ENCODE measurements around the gene GLT8D1. TPM values are rescaled to one million over a fixed set of nuclear protein-coding genes. Genes with fewer than 3 reads are reported as not detected.

The GLT8D1 gene
- total RNA-seq, 1 donor from 2014 or later = 38.3 TPM

- no peaks in the 10 kb centered on the region for H3K9me3 ChIP-seq
- H3K36me3 ChIP-seq = peaks cover 49 to 88% of the 10 kb centered on the region in 2 donors
- no peaks in the 10 kb centered on the region for H3K27me3 ChIP-seq
- no peaks in the 10 kb centered on the region for H3K4me1 ChIP-seq
- no peak for TF ChIP-seq CTCF (IDR thresholded peaks at IDR 0.05)
- intact Hi-C loops (cut with DNase I) = no loop called here
- H3K27ac ChIP-seq = no peak overlapping the region
- DNase-seq (ENCODE audit: low spot score in 2 of 2) = no peak
- H3K4me3 ChIP-seq = no peak overlapping the region
Observed at GRCh38 chr3:52645549-52645948, 60.0 kb downstream of the GLT8D1 start.

Other genes with a start within 250 kb of the GLT8D1 start
- 363 TPM for gene STAB1, start 210.5 kb downstream of the GLT8D1 start, total RNA-seq
- gene NT5DC2, start 171.9 kb downstream of the GLT8D1 start, total RNA-seq = 95.5 TPM
- gene UQCC5, start 169.2 kb downstream of the GLT8D1 start, total RNA-seq = not detected
- 36.7 TPM for gene PBRM1, start 19.9 kb downstream of the GLT8D1 start, total RNA-seq
- gene GNL3, start 19.8 kb downstream of the GLT8D1 start, total RNA-seq = 50.4 TPM
- gene SPCS1, start 315 bp upstream of the GLT8D1 start, total RNA-seq = 170 TPM
- gene NEK4, start 65.1 kb upstream of the GLT8D1 start, total RNA-seq = 11.4 TPM
- 2.0 TPM for gene ITIH1, start 71.8 kb upstream of the GLT8D1 start, total RNA-seq
- 38.3 TPM for gene ITIH3, start 89.0 kb upstream of the GLT8D1 start, total RNA-seq
- gene ITIH4, start 124.9 kb upstream of the GLT8D1 start, total RNA-seq = 9.8 TPM
- 132 TPM for gene MUSTN1, start 129.2 kb upstream of the GLT8D1 start, total RNA-seq
- 18.9 TPM for gene STIMATE, start 191.8 kb upstream of the GLT8D1 start, total RNA-seq

Data from ascending aorta (tissue), 2 donors.